Nephron (organoid): Measurements from ENCODE around the gene SLC2A9.

Experiments used
- H3K27ac Mint-ChIP-seq, 3 experiments: 2 replicates each; pipeline ENCODE4 v1.8.0; 2020; ENCODE audit warnings: mixed read lengths in 3 of 3, mild to moderate bottlenecking in 2 of 3, moderate library complexity in 1 of 3
- H3K27me3 Mint-ChIP-seq: 2 replicates; pipeline ENCODE4 v1.8.0; 2021; ENCODE audit warnings: low read depth, mild to moderate bottlenecking, moderate library complexity, mixed read lengths
- H3K36me3 Mint-ChIP-seq: 2 replicates; pipeline ENCODE4 v1.8.0; 2020; ENCODE audit warnings: low read depth, mixed read lengths
- H3K4me1 Mint-ChIP-seq: 2 replicates; pipeline ENCODE4 v1.8.0; 2020; ENCODE audit warnings: mixed read lengths
- H3K4me3 Mint-ChIP-seq, 3 experiments: 2 replicates each; pipeline ENCODE4 v1.8.0; 2020; ENCODE audit warnings: mild to moderate bottlenecking in 3 of 3, mixed read lengths in 3 of 3, moderate library complexity in 2 of 3
- H3K9me3 Mint-ChIP-seq: 2 replicates; pipeline ENCODE4 v1.8.0; 2020; ENCODE audit warnings: mixed read lengths
- CTCF ChIP-seq, 3 experiments: fragments of 200-600 bp; sonication (generic); IDR thresholded peaks; one replicate each; pipeline ENCODE4 v1.5.0; 2021; ENCODE audit warnings: antibody characterized with exemption in 3 of 3; ENCODE audit not compliant: unreplicated experiment in 3 of 3

The SLC2A9 gene

DNA sequence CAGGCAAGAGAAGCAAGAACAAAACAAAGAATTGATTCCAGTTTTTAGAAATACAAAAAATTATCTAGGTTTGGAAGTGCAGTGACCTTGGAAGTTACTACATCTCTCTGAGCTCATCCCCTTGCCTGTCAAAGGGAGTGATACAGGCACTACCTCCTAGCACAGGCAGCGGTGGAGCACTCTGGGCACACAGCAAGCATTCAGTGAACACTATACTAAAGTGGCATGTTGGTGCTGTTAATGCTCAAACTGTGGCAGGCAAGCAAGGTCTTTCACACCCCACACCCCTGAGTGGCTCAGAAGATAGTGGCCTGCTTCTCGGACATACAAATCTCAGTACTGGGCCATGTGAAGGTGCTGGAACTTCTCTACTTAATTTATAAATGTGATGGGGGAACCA is 188.7 kb downstream of the SLC2A9 start:
- H3K27ac Mint-ChIP-seq = no peak overlapping the region

GRCh38 chr4:9826551-9826950 is 194.7 kb downstream of the SLC2A9 start:
- Mint-ChIP-seq H3K9me3 (no peaks in the 10 kb centered on the region), H3K4me1 (no peaks in the 10 kb centered on the region), H3K36me3 (no peaks in the 10 kb centered on the region), H3K4me3 (no peak overlapping the region), H3K27ac (no peak overlapping the region), H3K27me3 (peaks cover 17% of the 10 kb centered on the region)
- TF ChIP-seq CTCF (IDR thresholded peaks at IDR 0.05; ENCODE audit: unreplicated experiment in 3 of 3) = no peak

More for the DNA sequence above, 188.7 kb downstream of the SLC2A9 start:
- peaks cover 34% of the 10 kb centered on the region for H3K27me3 Mint-ChIP-seq
- no peaks in the 10 kb centered on the region for H3K4me1 Mint-ChIP-seq
- no peak for TF ChIP-seq CTCF (IDR thresholded peaks at IDR 0.05; ENCODE audit: unreplicated experiment in 3 of 3)
- no peak overlapping the region for H3K4me3 Mint-ChIP-seq
- H3K9me3 Mint-ChIP-seq = no peaks in the 10 kb centered on the region
- no peaks in the 10 kb centered on the region for H3K36me3 Mint-ChIP-seq

GRCh38 chr4:9825049-9825448 is 196.2 kb downstream of the SLC2A9 start:
- H3K4me1 Mint-ChIP-seq = no peaks in the 10 kb centered on the region
- TF ChIP-seq CTCF (IDR thresholded peaks at IDR 0.05; ENCODE audit: unreplicated experiment in 3 of 3) = no peak
- no peaks in the 10 kb centered on the region for H3K9me3 Mint-ChIP-seq
- H3K4me3 Mint-ChIP-seq = no peak overlapping the region
- no peaks in the 10 kb centered on the region for H3K36me3 Mint-ChIP-seq
- no peak overlapping the region for H3K27ac Mint-ChIP-seq
- H3K27me3 Mint-ChIP-seq = peaks cover 18% of the 10 kb centered on the region

GRCh38 chr4:9820343-9820742 is 201.0 kb downstream of the SLC2A9 start:
- Mint-ChIP-seq H3K27me3 (peaks cover 11% of the 10 kb centered on the region), H3K4me1 (no peaks in the 10 kb centered on the region), H3K27ac (no peak overlapping the region), H3K4me3 (no peak overlapping the region), H3K9me3 (peaks cover 14% of the 10 kb centered on the region), H3K36me3 (no peaks in the 10 kb centered on the region)
- no peak for TF ChIP-seq CTCF (IDR thresholded peaks at IDR 0.05; ENCODE audit: unreplicated experiment in 3 of 3)

- Mint-ChIP-seq H3K36me3 (no peaks in the 10 kb centered on the region), H3K27ac (no peak overlapping the region), H3K4me1 (peaks cover 7% of the 10 kb centered on the region), H3K9me3 (peaks cover 14% of the 10 kb centered on the region), H3K4me3 (no peak overlapping the region), H3K27me3 (peaks cover 9% of the 10 kb centered on the region)
- TF ChIP-seq CTCF (IDR thresholded peaks at IDR 0.05; ENCODE audit: unreplicated experiment in 3 of 3) = no peak
These were observed 205.0 kb downstream of the SLC2A9 start for GRCh38 chr4:9816285-9816684.

DNA sequence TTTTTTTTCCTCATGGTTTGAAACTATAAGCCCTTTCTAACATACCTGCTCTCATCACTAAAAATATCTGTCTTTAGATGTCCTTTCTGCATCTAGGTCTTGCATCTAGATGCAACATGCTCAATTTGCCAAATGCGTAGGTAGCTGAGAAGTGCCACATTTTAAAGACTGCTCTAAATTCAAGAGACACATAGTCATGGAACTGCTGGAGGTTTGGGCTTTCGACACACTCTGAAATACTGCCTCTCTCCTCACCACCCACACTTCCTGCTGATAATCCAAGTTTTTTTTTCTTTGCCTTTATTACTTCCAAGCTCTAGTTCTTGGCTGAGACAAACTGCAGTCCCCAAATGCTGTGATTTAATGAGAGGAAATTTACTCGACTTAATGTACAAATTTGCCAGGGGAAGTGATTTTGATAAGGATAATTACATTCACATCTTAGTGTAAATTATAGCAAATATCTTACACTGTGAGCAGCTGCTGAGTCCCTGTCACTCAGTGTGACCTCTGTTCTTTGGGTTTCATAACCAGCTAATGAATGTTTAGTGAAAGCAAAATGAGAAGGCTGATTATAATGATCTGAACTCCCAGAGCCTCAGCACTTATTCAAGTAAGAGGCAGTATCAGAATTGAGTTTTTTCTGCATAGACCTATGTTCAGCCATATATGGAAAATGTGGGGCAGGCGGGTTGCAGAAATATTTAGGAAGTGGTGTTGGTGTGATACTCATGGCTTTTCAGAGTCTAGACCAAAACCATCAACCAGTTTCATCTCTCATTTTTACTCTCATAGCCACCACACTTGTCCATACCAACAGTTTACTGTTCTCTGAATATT is 208.6 kb downstream of the SLC2A9 start:
- Mint-ChIP-seq H3K4me3 (no peak overlapping the region), H3K27ac (peak overlapping the region in 2 of 3 experiments; percentile 9 to 60), H3K36me3 (no peaks in the 10 kb centered on the region), H3K9me3 (peaks cover 4% of the 10 kb centered on the region), H3K4me1 (peaks cover 7% of the 10 kb centered on the region), H3K27me3 (peaks cover under 1% of the 10 kb centered on the region)
- no peak for TF ChIP-seq CTCF (IDR thresholded peaks at IDR 0.05; ENCODE audit: unreplicated experiment in 3 of 3)
